AG04449 (cell line): ENCODE data around the gene ATP6V0C.
"Not testable (repeated sequence)": the region's sequence is repeated elsewhere in the genome, so short reads cannot be mapped to it uniquely, and the experiment has no call there.

Source experiments
- CTCF ChIA-PET: fragments of 350-600 bp; formaldehyde crosslinking; extraction: SDS; loops from one replicate; lab custom pipeline; 2021; ENCODE audit warnings: antibody characterized with exemption; lab: Yijun Ruan, JAX
- POLR2A ChIA-PET: fragments of 400-600, 350-600 bp; formaldehyde crosslinking; extraction: SDS; loops from one replicate; lab custom pipeline; 2020; ENCODE audit warnings: antibody characterized with exemption, inconsistent platforms; lab: Yijun Ruan, JAX
- DNase-seq: peaks from one replicate; pipeline ENCODE4 v3.0.0-alpha.2; 2010; ENCODE audit warnings: low read depth, low spot score
- H3K4me3 ChIP-seq: 2 replicates; pipeline ENCODE4 v1.5.1; 2011; ENCODE audit warnings: low read depth, mild to moderate bottlenecking, control low read depth, low read length
- TF ChIP-seq, protein P1 (sequence below): IDR thresholded peaks from one replicate; pipeline ENCODE4 v1.5.1; 2011; ENCODE audit warnings: mild to moderate bottlenecking, moderate library complexity, low read length, control low read depth, inconsistent platforms; ENCODE audit not compliant: insufficient read depth; ENCODE audit errors: missing control alignments

The ATP6V0C gene

DNA sequence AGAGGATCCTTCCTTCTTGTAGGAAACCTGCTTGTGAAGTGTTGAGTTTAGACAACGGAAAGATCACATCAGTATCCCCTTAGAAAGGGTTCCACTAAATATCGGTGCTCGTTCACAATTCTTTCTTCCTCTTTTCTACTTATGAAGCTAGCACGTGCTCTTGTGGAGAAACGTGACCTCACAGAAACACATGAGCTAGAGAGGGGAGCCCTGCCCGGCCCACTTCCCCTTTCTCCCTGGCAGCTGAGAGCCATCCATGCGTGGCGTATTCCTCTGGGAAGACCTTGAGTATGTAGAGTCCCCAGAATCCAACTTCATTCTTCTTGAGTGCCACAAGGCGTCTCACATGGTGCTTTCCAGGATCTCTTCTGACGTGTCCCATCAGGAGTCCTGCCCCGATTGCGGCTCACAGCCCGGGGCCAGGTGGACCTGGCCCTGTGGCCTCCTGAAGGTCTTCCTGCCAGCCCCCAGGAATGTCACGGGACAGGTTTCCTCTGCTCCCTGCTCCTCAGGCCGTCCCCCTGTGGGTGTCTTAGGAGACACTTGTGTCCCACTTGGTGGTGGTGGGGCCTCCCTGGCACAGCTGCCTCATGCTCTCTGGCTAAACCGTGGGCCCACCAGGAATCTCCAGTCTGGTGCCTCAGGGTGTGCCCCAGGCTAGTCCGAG lies 46.5 kb downstream of the ATP6V0C start:
- POLR2A ChIA-PET, CTCF ChIA-PET, H3K4me3 ChIP-seq, DNase-seq: not testable (repeated sequence)

DNA sequence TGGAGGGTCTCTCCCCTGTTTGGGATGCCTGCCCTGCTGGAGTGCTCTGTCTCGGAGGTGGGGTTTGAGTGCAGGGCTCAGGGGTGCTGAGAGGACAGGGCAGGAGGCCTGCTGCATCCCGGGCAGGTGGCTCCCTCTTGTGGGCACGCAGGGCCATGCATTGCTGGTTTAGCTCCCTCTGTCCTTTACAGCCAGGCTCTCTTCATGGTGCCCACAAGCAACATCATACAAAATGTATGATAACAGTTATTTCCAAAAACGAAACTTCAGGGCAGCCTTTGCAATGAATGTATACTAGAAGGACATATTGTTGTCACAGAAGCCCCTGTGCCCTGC lies 47.0 kb downstream of the ATP6V0C start:
- CTCF ChIA-PET, H3K4me3 ChIP-seq, DNase-seq, POLR2A ChIA-PET: not testable (repeated sequence)
- TF ChIP-seq, protein P1, sequence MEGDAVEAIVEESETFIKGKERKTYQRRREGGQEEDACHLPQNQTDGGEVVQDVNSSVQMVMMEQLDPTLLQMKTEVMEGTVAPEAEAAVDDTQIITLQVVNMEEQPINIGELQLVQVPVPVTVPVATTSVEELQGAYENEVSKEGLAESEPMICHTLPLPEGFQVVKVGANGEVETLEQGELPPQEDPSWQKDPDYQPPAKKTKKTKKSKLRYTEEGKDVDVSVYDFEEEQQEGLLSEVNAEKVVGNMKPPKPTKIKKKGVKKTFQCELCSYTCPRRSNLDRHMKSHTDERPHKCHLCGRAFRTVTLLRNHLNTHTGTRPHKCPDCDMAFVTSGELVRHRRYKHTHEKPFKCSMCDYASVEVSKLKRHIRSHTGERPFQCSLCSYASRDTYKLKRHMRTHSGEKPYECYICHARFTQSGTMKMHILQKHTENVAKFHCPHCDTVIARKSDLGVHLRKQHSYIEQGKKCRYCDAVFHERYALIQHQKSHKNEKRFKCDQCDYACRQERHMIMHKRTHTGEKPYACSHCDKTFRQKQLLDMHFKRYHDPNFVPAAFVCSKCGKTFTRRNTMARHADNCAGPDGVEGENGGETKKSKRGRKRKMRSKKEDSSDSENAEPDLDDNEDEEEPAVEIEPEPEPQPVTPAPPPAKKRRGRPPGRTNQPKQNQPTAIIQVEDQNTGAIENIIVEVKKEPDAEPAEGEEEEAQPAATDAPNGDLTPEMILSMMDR = peak; percentile 20

DNA sequence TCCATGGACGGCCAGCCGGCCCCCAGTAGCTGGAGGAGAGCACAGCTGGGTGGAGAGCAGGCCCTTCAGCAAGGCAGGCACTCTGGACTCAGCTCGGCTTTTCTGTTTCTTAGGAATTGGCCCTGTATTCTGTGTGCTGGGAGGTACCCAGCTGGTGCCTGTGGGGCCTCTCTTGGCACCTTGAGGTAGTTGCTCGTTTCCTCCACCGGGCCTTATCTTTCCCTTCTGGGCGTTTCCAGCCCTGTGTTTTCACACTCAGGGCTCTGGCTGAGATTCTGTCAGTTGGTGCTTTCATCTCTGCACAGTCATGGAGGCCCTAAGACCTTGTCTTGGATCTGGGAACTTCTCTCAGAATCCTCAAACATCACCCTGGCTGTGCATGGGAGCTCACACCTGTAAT lies 53.8 kb downstream of the ATP6V0C start:
- POLR2A ChIA-PET, CTCF ChIA-PET, H3K4me3 ChIP-seq: not testable (repeated sequence)

DNA sequence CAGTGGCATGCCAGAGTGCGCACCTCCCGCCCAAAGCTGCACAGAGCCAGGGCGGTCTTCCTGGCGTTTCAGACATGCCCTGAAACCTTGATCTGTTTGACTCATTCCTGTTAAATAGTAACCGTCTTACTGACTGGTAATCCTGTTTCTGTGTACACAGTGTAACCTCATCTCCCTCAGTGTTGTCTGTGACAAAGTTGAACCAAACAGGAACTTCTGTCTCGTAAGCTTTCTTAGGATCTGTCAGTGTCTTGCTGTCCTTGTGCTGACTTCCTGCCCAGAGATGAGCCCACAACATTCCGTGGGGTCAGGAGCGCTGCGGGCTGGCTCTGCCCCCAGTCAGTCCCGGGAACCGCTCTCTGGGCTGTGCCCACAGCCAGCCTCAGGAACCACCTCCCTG lies 54.8 kb downstream of the ATP6V0C start:
- H3K4me3 ChIP-seq, POLR2A ChIA-PET, DNase-seq, CTCF ChIA-PET: not testable (repeated sequence)

More for the DNA sequence above, 53.8 kb downstream of the ATP6V0C start:
- not testable (repeated sequence) for DNase-seq
